ENCODE data around the gene TNKS1BP1. TPM values are rescaled to one million over a fixed set of nuclear protein-coding genes. Genes with fewer than 3 reads are reported as not detected.
"Not testable (repeated sequence)": the region's sequence is repeated elsewhere in the genome, so short reads cannot be mapped to it uniquely, and the experiment has no call there.

The TNKS1BP1 gene
- total RNA-seq, 4 donors from 2014 or later = 93.9 to 215 (median 124) TPM

DNA sequence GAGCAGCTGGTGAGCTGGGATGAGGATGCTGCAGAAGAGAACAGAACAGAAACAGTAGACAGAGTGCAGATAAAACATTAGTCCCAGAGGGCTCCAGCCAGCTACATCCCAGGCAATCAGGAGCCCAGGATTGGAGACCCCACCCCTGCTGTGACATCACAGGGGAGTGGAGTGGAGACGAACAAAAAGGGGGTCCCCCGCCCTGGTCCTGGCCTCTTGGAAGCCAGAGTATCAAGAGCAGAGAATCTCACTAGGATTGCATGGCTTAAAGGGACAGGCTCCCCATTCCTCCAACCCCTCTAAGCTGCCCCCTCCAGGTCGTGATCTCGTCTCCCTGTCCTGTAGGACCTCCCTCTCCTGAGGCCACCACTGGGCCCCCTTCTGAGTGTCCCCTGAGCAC lies 13.4 kb upstream of the TNKS1BP1 start, which contains the start of gene P2RX3:
Gene P2RX3, plus strand, starts transcription at position 211 of the 400 bp plus-strand sequence. CDS start 199 bp downstream, outside the sequence.
- no peak within 1 kb of the TSS for H3K27ac ChIP-seq (replicated peaks in 1 of 4)
- no peak for TF ChIP-seq EP300 (IDR thresholded peaks at IDR 0.05)
- no peak for TF ChIP-seq POLR2A (IDR thresholded peaks at IDR 0.05; ENCODE audit: low read depth)
- TF ChIP-seq, protein P1, sequence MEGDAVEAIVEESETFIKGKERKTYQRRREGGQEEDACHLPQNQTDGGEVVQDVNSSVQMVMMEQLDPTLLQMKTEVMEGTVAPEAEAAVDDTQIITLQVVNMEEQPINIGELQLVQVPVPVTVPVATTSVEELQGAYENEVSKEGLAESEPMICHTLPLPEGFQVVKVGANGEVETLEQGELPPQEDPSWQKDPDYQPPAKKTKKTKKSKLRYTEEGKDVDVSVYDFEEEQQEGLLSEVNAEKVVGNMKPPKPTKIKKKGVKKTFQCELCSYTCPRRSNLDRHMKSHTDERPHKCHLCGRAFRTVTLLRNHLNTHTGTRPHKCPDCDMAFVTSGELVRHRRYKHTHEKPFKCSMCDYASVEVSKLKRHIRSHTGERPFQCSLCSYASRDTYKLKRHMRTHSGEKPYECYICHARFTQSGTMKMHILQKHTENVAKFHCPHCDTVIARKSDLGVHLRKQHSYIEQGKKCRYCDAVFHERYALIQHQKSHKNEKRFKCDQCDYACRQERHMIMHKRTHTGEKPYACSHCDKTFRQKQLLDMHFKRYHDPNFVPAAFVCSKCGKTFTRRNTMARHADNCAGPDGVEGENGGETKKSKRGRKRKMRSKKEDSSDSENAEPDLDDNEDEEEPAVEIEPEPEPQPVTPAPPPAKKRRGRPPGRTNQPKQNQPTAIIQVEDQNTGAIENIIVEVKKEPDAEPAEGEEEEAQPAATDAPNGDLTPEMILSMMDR (IDR thresholded peaks at IDR 0.05) = no peak
- no peak for TF ChIP-seq POLR2AphosphoS5 (IDR thresholded peaks at IDR 0.05)
- WGBS = 64% methylated on average over 4 of the region's 4 CpGs
- H3K9me3 ChIP-seq = no peaks in the 10 kb centered on the region
- H3K4me1 ChIP-seq = peaks cover 17 to 34% (median 31%) of the 10 kb centered on the region in 4 donors
- H3K36me3 ChIP-seq = peaks cover under 1 to 13% (median 7%) of the 10 kb centered on the region in 4 donors
- intact Hi-C loops (cut with DNase I) = no loop called here
- no peak within 1 kb of the TSS for H3K4me3 ChIP-seq
- DNase-seq (ENCODE audit: extremely low spot score) = no peak
- no peaks in the 10 kb centered on the region for H3K27me3 ChIP-seq

DNA sequence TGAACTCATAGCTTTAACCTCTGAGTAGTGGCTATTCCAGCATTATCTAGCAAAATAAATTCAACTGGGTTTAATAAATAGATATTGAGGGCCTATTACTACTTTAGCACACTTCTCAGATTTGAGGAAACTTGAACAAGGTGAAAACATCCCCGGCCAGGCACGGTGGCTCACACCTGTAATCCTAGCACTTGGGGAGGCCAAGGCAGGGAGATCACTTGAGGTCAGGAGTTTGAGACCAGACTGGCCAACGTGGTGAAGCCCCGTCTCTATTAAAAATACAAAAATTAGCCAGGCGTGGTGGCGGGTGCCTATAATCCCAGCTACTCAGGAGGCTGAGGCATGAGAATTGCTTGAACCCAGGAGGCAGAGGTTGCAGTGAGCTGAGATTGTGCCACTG lies 12.1 kb upstream of the TNKS1BP1 start:
- H3K27ac ChIP-seq (replicated peaks in 1 of 4); intact Hi-C loops (cut with DNase I): not testable (repeated sequence)
- WGBS = 90% methylated on average over 6 of the region's 6 CpGs

DNA sequence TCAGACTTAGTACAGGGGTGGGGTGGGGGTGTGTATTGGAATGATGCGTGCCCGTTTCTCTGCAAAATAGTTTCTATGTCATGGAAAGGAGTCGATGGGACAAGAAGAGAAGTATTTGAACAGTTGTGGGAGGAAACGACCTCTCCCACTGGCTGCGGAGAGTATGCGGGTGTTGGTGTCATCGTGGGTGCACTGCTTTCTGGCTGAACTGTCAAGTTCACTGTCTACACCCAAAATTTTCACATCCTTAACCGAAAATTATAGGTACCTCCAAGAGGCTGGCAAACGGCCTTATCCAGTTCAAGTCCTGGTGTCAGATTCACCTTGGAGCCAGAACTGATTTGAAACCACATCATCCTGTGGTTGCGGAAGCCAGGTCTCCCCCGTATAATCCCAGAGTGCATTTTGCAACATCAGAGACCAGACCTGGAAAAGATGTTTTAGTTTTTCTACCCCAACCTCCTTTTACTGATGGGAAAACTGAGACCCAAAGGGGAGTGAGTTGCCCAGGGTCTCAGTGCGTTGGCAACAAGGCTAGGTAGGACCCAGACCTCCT lies 11.4 kb upstream of the TNKS1BP1 start:
- TF ChIP-seq, protein P1 (IDR thresholded peaks at IDR 0.05) = no peak
- Histone ChIP-seq H3K36me3 (peaks cover 20 to 32% (median 27%) of the 10 kb centered on the region in 4 donors), H3K4me1 (peaks cover 17 to 34% (median 31%) of the 10 kb centered on the region in 4 donors), H3K27me3 (no peaks in the 10 kb centered on the region), H3K4me3 (peak overlapping the region; percentile 81 to 97 (median 90)), H3K9me3 (no peaks in the 10 kb centered on the region), H3K27ac (replicated peaks in 1 of 4) (peak overlapping the region; percentile 85 to 96 (median 92))
- DNase-seq (ENCODE audit: extremely low spot score) = no peak
- intact Hi-C loops (cut with DNase I) = no loop called here
- 25% methylated on average over 12 of the region's 12 CpGs for WGBS

More for the DNA sequence above, 12.1 kb upstream of the TNKS1BP1 start:
- Histone ChIP-seq H3K4me1 (peaks cover 17 to 34% (median 31%) of the 10 kb centered on the region in 4 donors), H3K4me3 (peak overlapping the region in 1 of 4 donors; percentile 81), H3K36me3 (peaks cover 13 to 26% (median 20%) of the 10 kb centered on the region in 4 donors)
- not testable (repeated sequence) for DNase-seq (ENCODE audit: extremely low spot score); H3K27me3 ChIP-seq; H3K9me3 ChIP-seq

DNA sequence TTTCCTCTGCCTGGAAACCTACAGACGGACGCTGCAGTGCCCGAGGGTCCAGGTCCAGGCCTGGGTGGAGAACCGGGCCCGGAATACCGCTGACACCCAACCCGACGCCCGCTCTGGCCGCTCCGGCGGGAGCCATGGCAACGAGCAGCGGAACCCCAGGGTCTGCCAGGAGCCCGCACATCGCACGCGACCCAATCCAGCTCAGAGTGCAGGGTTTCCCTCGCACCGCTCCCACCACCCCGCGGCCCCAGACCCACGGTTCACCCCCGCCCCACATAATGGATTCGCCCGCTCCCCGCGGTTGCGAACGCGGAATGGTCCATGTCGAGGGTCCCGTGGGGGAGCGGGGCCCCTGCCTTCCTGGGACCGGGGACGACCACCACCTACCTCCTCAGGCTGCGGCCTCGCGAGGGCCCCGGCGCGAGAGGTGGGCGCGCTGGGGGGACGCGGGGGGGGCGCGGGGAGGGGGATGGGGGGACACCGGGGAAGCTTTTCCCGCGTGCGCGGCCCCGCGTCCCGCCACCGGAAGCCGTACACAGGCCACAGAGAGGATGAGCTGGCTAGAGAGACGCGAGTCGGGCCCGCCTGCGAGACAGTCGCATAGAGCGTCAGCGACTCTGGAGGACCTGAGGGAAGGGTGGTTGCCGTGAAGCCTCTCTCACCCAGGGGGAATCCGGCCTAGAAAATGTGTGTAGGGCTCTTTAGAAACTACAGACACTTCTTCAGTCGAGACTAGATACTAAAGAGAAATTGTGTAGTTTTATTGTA lies 10.8 kb upstream of the TNKS1BP1 start, which contains the start of gene SSRP1:
Gene SSRP1, minus strand, starts transcription at position 550 of the 768 bp plus-strand sequence. CDS start 771 bp downstream, outside the sequence.
- intact Hi-C loops (cut with DNase I) = no loop called here
- H3K27me3 ChIP-seq = no peaks in the 10 kb centered on the region
- DNase-seq (ENCODE audit: extremely low spot score) = no peak
- H3K9me3 ChIP-seq = no peaks in the 10 kb centered on the region
- peaks cover 27 to 39% (median 33%) of the 10 kb centered on the region in 4 donors for H3K36me3 ChIP-seq
- 0% methylated on average over 1 of the region's 69 CpGs for WGBS
- peaks cover 17 to 34% (median 31%) of the 10 kb centered on the region in 4 donors for H3K4me1 ChIP-seq
- peak within 1 kb of the TSS; percentile 81 to 97 (median 90) for H3K4me3 ChIP-seq
- TF ChIP-seq POLR2A (IDR thresholded peaks at IDR 0.05; ENCODE audit: low read depth) (no peak), EP300 (IDR thresholded peaks at IDR 0.05) (no peak), POLR2AphosphoS5 (IDR thresholded peaks at IDR 0.05) (peak; percentile 78 to 79)
- TF ChIP-seq, protein P1 (IDR thresholded peaks at IDR 0.05) = peak in 1 of 3 experiments; percentile 11
- peak within 1 kb of the TSS; percentile 85 to 96 (median 92) for H3K27ac ChIP-seq (replicated peaks in 1 of 4)

DNA sequence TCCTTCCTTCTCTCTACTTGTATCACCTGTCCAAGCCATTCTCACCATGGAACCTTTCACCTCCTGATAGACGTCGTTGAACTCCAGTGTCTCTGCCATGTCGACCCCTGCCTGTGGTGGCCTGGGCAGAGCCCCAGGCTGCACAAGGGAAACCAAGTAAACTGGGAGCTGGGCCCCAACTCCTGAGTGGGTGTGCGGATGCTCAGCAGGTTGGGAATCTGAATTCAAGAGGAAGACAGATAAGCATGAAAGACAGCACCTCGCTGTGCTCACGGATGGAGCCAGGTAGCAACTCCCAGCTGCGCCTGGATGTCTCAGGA lies 10.2 kb upstream of the TNKS1BP1 start:
- peaks cover 17 to 31% (median 26%) of the 10 kb centered on the region in 4 donors for H3K4me1 ChIP-seq
- 1% methylated on average over 5 of the region's 7 CpGs for WGBS
- DNase-seq (ENCODE audit: extremely low spot score) = no peak
- H3K27me3 ChIP-seq = no peaks in the 10 kb centered on the region
- peak overlapping the region; percentile 85 to 96 (median 92) for H3K27ac ChIP-seq (replicated peaks in 1 of 4)
- H3K36me3 ChIP-seq = peaks cover 32 to 45% (median 39%) of the 10 kb centered on the region in 4 donors
- peak overlapping the region; percentile 81 to 97 (median 90) for H3K4me3 ChIP-seq
- H3K9me3 ChIP-seq = no peaks in the 10 kb centered on the region
- TF ChIP-seq, protein P1 (IDR thresholded peaks at IDR 0.05) = no peak
- TF ChIP-seq POLR2AphosphoS5 (IDR thresholded peaks at IDR 0.05) (no peak), POLR2A (IDR thresholded peaks at IDR 0.05; ENCODE audit: low read depth) (no peak), EP300 (IDR thresholded peaks at IDR 0.05) (no peak)
- intact Hi-C loops (cut with DNase I) = no loop called here
